GM13976 (cell line): ENCODE measurements around the gene ALDH16A1.
"Not testable (repeated sequence)": the region's sequence is repeated elsewhere in the genome, so short reads cannot be mapped to it uniquely, and the experiment has no call there.

ENCODE experiments used
- DNase-seq: peaks from one replicate; pipeline ENCODE4 v3.0.0; 2012; ENCODE audit warnings: low spot score
- CTCF ChIP-seq: IDR thresholded peaks from 2 replicates; pipeline ENCODE4 v1.5.1; 2012; ENCODE audit warnings: borderline replicate concordance, mild to moderate bottlenecking; ENCODE audit not compliant: insufficient read depth; ENCODE audit errors: extremely low read depth, missing control alignments, control extremely low read depth
- in situ Hi-C: fragments of 300-500 bp; cut with MboI; formaldehyde crosslinking; loops from one replicate; pipeline ENCODE4 v1.12.0; 2022; ENCODE audit warnings: low sequenced_read_pairs, mixed read lengths, inconsistent platforms; ENCODE audit not compliant: unreplicated experiment

The ALDH16A1 gene

DNA sequence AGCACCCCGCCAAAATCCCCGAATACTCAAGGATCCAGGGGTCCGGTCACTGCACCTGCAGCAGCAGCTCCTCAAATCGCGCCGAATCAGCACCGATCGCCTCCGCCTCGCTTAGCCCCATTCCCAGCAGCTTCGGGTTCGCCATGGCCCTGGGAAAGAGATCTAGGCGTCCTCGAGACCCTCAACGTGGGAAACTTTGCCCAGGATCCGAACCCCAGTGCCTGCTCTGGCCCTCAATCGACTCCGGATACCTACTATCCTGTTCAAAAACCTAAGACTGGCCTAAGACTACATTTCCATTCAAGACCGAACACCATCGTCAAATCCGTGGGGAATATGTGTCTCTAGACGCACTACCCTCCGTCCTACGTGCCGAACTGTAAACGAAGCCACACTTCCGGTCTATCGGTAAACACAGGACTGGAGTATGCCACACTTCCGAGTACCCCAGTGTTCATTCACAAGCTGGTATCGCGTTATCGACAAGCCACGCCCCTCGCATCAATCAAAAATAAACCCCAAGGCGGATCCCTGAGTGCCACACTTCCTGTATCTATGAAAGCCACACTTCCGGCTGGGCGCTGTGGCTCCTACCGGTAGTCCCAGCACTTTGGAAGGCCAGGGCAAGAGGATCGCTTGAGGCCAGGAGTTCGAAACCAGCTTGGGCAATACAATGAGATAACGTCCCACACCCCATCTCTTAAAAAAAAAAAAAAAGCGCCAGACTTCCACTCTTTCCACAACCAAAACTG is 1.4 kb upstream of the ALDH16A1 start, which contains the start of gene PIH1D1:
Gene PIH1D1, minus strand, starts transcription at position 385 of the 752 bp plus-strand sequence. Its CDS starts 240 bp downstream, at position 145.
- TF ChIP-seq CTCF = no peak
- in situ Hi-C loops = no loop called here
- DNase-seq = peak; percentile 91

GRCh38 chr19:49453757-49454240 is 774 bp downstream of the ALDH16A1 start:
- TF ChIP-seq CTCF = no peak
- DNase-seq = no peak
- in situ Hi-C loops = no loop called here

DNA sequence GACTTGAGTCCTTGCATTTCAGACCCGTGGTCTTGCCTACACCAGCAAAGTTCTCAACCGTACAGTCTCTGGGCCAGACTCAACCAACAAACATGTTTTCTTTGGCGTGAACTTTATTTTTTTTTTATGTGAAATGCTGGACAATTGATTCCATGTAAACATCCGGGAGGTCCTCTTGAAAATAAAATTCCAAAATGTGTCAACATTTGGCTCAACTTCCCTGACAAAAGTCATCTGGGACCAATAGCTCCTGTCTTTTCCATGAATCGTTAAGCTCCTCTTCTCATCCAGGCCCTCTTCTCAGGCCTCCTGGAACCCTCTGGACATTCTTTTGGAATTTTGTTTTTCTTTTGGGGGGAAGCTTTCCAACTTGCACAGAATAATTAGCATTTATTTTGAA is 2.7 kb downstream of the ALDH16A1 start:
- in situ Hi-C loops = no loop called here
- no peak for DNase-seq
- TF ChIP-seq CTCF = no peak

DNA sequence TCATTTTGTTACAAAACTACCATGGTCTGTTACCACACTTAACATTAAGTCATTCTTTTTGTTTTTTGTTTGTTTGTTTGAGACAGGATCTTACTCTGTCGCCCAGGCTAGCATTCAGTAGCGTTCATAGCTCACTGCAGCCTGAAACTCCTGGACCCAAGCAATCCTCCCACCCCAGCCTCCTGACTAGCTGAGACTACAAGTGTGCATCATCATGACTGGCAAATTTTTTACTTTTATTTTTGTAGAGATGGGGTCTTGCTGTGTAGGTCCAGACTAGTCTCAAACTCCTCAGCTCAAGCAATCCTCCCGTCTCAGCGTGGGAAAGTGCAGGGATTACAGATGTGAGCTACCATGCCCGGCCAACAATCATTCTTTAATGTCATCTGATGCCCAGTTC is 3.3 kb downstream of the ALDH16A1 start:
- no peak for TF ChIP-seq CTCF
- DNase-seq = no peak
- in situ Hi-C loops = no loop called here

DNA sequence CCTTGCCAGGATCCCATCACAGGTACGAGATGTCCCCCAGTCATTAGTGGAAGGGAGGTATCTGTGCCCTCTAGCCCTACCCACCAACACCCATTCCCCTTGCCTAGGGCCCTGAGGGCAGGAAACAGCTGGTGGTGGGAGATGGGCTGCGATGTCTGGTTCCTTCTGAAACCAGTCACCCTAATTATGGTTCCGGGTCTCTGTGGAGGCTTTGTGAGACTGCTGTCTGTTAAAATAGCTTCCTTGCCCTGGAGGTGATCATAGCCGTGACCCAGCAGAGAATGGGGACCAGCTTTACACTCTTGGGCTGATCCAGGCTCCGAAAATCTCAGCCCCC is 5.5 kb downstream of the ALDH16A1 start:
- in situ Hi-C loops = no loop called here
- TF ChIP-seq CTCF = no peak
- DNase-seq = no peak

DNA sequence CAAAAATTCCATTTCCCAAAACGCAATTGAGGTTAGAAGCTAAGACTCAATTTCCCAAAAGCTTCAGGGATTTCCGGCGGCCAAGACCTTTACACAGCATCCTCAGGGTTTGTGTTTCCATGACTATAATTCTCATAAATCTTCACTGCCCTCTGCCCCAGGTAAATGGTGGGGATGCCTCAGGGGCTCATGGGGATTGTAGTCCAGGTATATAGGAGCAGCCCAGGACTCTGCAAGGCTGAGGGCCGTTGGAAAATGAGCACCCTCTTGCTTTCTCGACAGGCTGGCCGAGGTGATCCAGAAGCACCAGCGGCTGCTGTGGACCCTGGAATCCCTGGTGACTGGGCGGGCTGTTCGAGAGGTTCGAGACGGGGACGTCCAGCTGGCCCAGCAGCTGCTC is 6.4 kb downstream of the ALDH16A1 start:
- DNase-seq = no peak
- no peak for TF ChIP-seq CTCF
- in situ Hi-C loops = no loop called here

DNA sequence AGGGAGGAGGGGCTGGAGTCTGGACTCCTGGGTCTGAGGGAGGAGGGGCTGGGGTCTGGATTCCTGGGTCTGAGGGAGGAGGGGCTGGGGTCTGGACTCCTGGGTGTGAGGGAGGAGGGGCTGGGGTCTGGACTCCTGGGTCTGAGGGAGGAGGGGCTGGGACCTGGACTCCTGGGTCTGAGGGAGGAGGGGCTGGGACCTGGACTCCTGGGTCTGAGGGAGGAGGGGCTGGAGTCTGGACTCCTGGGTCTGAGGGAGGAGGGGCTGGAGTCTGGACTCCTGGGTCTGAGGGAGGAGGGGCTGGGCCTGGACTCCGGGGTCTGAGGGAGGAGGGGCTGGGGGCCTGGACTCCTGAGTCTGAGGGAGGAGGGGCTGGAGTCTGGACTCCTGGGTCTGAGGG is 8.1 kb downstream of the ALDH16A1 start:
- in situ Hi-C loops, DNase-seq: not testable (repeated sequence)
